Keratinocyte (primary cell): ENCODE measurements around the gene PAPPA. TPM values are rescaled to one million over a fixed set of nuclear protein-coding genes. Genes with fewer than 3 reads are reported as not detected.

ENCODE experiments used
- DNase-seq: peaks from one replicate; pipeline ENCODE4 v3.0.0-alpha.2; 2011; ENCODE audit warnings: low read depth, missing footprints, low spot score
- FAIRE-seq: peaks from 2 replicates; lab custom pipeline; 2011; peaks lifted over from hg19 to GRCh38; lab: Jason Lieb, UNC
- H2AFZ ChIP-seq: 2 replicates; pipeline ENCODE4 v1.6.0; 2012; ENCODE audit warnings: low read length, control low read depth, inconsistent platforms; ENCODE audit not compliant: control insufficient read depth
- H3K27ac ChIP-seq: 2 replicates; pipeline ENCODE4 v1.5.1; 2011; ENCODE audit warnings: low read length; ENCODE audit not compliant: control insufficient read depth, insufficient read depth
- H3K27me3 ChIP-seq: 3 replicates; pipeline ENCODE4 v1.6.0; 2011; ENCODE audit warnings: low read length; ENCODE audit not compliant: control insufficient read depth, insufficient read depth; ENCODE audit errors: extremely low read depth
- H3K36me3 ChIP-seq, 2 experiments: 2 replicates in 1 of 2; 3 replicates in 1 of 2; pipeline ENCODE4 v1.5.1; 2011; ENCODE audit warnings: low read length in 2 of 2, mild to moderate bottlenecking in 1 of 2; ENCODE audit not compliant: control insufficient read depth in 2 of 2, insufficient read depth in 2 of 2; ENCODE audit errors: extremely low read depth in 1 of 2
- H3K4me1 ChIP-seq: 3 replicates; pipeline ENCODE4 v1.5.1; 2011; ENCODE audit warnings: low read length; ENCODE audit not compliant: control insufficient read depth, insufficient read depth; ENCODE audit errors: extremely low read depth
- H3K4me2 ChIP-seq: 3 replicates; pipeline ENCODE4 v1.6.0; 2011; ENCODE audit warnings: low read depth, low read length; ENCODE audit not compliant: control insufficient read depth, insufficient read depth; ENCODE audit errors: extremely low read depth
- H3K4me3 ChIP-seq, 3 experiments: fragments of 200-600 bp in 1 of 3; sonication (generic) in 1 of 3; 2 replicates in 2 of 3; 3 replicates in 1 of 3; pipeline ENCODE4 v1.5.1; 2011 to 2016; ENCODE audit warnings: low read length in 3 of 3, mild to moderate bottlenecking in 3 of 3, control low read depth in 2 of 3, inconsistent platforms in 1 of 3, low read depth in 1 of 3, mixed read lengths in 1 of 3, mixed run types in 1 of 3, moderate library complexity in 1 of 3; ENCODE audit not compliant: control insufficient read depth in 2 of 3, insufficient read depth in 2 of 3; ENCODE audit errors: extremely low read depth in 1 of 3
- H3K79me2 ChIP-seq: 2 replicates; pipeline ENCODE4 v1.6.0; 2012; ENCODE audit warnings: low read length; ENCODE audit not compliant: control insufficient read depth, insufficient read depth
- H3K9ac ChIP-seq: 3 replicates; pipeline ENCODE4 v1.6.0; 2011; ENCODE audit warnings: low read length; ENCODE audit not compliant: control insufficient read depth, insufficient read depth; ENCODE audit errors: extremely low read depth
- H3K9me1 ChIP-seq: 3 replicates; pipeline ENCODE4 v1.6.0; 2011; ENCODE audit warnings: low read length; ENCODE audit not compliant: control insufficient read depth, insufficient read depth; ENCODE audit errors: extremely low read depth
- H3K9me3 ChIP-seq: 2 replicates; pipeline ENCODE4 v1.5.1; 2012; ENCODE audit warnings: low read depth, low read length; ENCODE audit not compliant: control insufficient read depth
- H4K20me1 ChIP-seq: 3 replicates; pipeline ENCODE4 v1.6.0; 2011; ENCODE audit warnings: low read length; ENCODE audit not compliant: control insufficient read depth, insufficient read depth; ENCODE audit errors: extremely low read depth
- EZH2 ChIP-seq: IDR thresholded peaks from one replicate; pipeline ENCODE4 v1.6.1; 2012; ENCODE audit warnings: inconsistent platforms, mild to moderate bottlenecking, low read length, moderate library complexity
- dilution Hi-C: fragments of 300-500 bp; cut with MboI; formaldehyde crosslinking; loops from one replicate; pipeline ENCODE4 v1.7.0; 2020; ENCODE audit warnings: low sequenced_read_pairs; ENCODE audit not compliant: extremely low pct_ligation_motif_present
- polyA plus RNA-seq, 5 experiments: library from polyadenylated mRNA; depleted of rRNA in 3 of 5; stranded (reverse) in 3 of 5; stranded (forward) in 1 of 5; unstranded in 1 of 5; fragments of >200 nt; gene quantifications; 1 replicate in 1 of 5; 2 replicates in 3 of 5; 3 replicates in 1 of 5; pipeline versions ENCODE4 v1.2.1 to v1.2.3, GENCODE V29; 2011 to 2012; ENCODE audit warnings: missing spikeins in 2 of 5, low read depth in 1 of 5, low replicate concordance in 1 of 5
- TF ChIP-seq, protein P1 (sequence below), 3 experiments: IDR thresholded peaks in 1 of 3; conservative IDR thresholded peaks in 1 of 3; optimal IDR thresholded peaks in 1 of 3; 2 replicates in 2 of 3; 3 replicates in 1 of 3; pipeline versions ENCODE3 to v1.5.1; 2011; ENCODE audit warnings: low read length in 3 of 3, mild to moderate bottlenecking in 3 of 3, moderate library complexity in 2 of 3, control low read depth in 1 of 3, inconsistent platforms in 1 of 3; ENCODE audit not compliant: insufficient read depth in 2 of 3; ENCODE audit errors: extremely low read depth in 1 of 3

Gene PAPPA
- polyA plus RNA-seq, 1 donor (not counting 4 experiments of a cell fraction or from before 2014, with no cell fraction given): 0.77 TPM

DNA sequence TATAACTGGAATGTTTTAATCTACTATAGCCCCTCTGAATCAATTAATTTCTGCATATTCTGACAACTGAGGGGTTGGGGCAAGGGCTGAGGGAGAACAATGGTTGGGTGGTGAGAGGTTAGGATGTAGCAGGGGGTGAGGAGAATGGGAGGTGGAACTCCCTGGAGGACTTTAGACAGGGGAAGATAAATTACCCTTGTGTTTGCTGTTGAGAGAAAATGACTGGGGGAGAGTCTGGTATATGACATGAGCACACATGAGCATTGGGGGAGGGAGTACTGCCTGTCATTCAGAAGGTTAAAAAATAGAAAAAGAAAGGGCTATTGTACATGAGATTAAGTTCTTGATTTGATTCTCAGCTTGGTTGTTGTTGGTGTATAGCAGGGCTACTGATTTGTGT, 37.2 kb upstream of the PAPPA start:
- dilution Hi-C loops: no loop called here
- no peak overlapping the region for H3K9ac ChIP-seq
- H3K27me3 ChIP-seq: no peaks in the 10 kb centered on the region

DNA sequence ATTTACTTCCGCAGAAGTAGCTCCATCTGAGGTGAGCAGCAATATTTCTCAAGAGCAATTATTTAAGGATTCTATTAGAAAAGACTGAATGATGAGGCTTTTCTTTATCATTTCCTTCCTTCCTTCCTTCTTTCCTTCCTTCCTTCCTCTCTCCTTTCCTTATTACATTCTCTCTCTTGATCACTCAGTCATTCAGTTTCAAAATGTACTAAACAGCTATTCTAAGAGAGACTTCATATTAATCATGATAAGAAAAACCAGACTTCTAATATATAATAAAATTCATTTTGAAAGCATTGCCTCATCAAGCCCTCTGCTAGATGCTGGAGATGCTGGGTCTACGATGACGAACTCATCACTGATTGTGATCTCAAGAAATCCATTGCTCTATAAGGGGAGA, 30.4 kb upstream of the PAPPA start:
- H4K20me1 ChIP-seq: no peaks in the 10 kb centered on the region
- H3K9ac ChIP-seq: no peak overlapping the region
- dilution Hi-C loops: no loop called here
- no peak for DNase-seq
- H3K27ac ChIP-seq: no peak overlapping the region
- no peak overlapping the region for H3K4me2 ChIP-seq
- no peaks in the 10 kb centered on the region for H3K9me3 ChIP-seq
- no peaks in the 10 kb centered on the region for H3K36me3 ChIP-seq
- no peak overlapping the region for H3K4me3 ChIP-seq
- H3K79me2 ChIP-seq: no peaks in the 10 kb centered on the region
- TF ChIP-seq, protein P1, sequence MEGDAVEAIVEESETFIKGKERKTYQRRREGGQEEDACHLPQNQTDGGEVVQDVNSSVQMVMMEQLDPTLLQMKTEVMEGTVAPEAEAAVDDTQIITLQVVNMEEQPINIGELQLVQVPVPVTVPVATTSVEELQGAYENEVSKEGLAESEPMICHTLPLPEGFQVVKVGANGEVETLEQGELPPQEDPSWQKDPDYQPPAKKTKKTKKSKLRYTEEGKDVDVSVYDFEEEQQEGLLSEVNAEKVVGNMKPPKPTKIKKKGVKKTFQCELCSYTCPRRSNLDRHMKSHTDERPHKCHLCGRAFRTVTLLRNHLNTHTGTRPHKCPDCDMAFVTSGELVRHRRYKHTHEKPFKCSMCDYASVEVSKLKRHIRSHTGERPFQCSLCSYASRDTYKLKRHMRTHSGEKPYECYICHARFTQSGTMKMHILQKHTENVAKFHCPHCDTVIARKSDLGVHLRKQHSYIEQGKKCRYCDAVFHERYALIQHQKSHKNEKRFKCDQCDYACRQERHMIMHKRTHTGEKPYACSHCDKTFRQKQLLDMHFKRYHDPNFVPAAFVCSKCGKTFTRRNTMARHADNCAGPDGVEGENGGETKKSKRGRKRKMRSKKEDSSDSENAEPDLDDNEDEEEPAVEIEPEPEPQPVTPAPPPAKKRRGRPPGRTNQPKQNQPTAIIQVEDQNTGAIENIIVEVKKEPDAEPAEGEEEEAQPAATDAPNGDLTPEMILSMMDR (optimal IDR thresholded peaks at IDR 0.05 in 1 of 3, IDR thresholded peaks at IDR 0.05 in 1 of 3, conservative IDR thresholded peaks at IDR 0.05 in 1 of 3; ENCODE audit: extremely low read depth in 1 of 3, insufficient read depth in 2 of 3, low read length in 3 of 3): no peak
- no peak for TF ChIP-seq EZH2
- H2AFZ ChIP-seq: no peak overlapping the region
- H3K27me3 ChIP-seq: no peaks in the 10 kb centered on the region
- no peaks in the 10 kb centered on the region for H3K4me1 ChIP-seq
- H3K9me1 ChIP-seq: no peaks in the 10 kb centered on the region
- no peak for FAIRE-seq

More for the DNA sequence above, 37.2 kb upstream of the PAPPA start:
- Histone ChIP-seq H3K27ac (no peak overlapping the region), H3K4me1 (no peaks in the 10 kb centered on the region), H3K9me1 (no peaks in the 10 kb centered on the region), H3K36me3 (no peaks in the 10 kb centered on the region), H4K20me1 (no peaks in the 10 kb centered on the region), H3K4me3 (no peak overlapping the region), H3K9me3 (no peaks in the 10 kb centered on the region), H2AFZ (no peak overlapping the region), H3K79me2 (no peaks in the 10 kb centered on the region), H3K4me2 (no peak overlapping the region)
- DNase-seq (no peak), FAIRE-seq (no peak)
- no peak for TF ChIP-seq EZH2
- TF ChIP-seq, protein P1 (optimal IDR thresholded peaks at IDR 0.05 in 1 of 3, IDR thresholded peaks at IDR 0.05 in 1 of 3, conservative IDR thresholded peaks at IDR 0.05 in 1 of 3; ENCODE audit: extremely low read depth in 1 of 3, insufficient read depth in 2 of 3, low read length in 3 of 3): no peak
